ENCODE data around the gene METTL25B. TPM values are rescaled to one million over a fixed set of nuclear protein-coding genes. Genes with fewer than 3 reads are reported as not detected.

Gene METTL25B
- total RNA-seq, 1 donor from 2014 or later, result 14.4 TPM

DNA sequence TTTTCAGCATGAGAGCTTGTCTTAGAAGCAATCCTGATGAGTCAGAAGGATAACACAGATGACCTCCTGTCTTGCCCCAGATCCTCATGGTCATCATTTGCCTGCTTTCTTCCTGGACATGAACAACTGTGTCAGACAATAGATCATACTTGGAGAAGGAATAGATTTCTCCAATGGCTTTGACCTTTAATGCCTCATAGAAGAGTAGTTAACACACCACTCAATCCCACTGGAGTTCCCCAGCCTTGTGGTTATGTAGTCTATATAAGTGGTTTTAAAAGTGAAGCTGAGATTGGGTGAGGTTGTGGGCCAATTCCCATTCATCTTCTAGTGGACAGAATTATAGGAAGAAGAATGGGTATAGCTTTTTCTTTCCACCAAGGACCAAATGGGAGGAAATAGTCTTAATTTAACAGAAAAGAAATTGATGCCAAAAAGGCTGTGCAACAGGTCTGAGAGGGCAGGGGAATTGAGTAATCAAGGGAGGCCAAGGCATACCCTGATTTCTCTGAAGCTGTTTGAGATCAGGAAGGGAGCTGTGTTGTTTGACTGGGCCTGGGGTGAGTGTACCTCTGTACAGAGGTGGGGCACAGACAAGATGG lies 53.4 kb downstream of the METTL25B start:
- DNase-seq (no peak), ATAC-seq (ENCODE audit: poor library complexity) (no peak)
- intact Hi-C loops (cut with DNase I), result no loop called here

DNA sequence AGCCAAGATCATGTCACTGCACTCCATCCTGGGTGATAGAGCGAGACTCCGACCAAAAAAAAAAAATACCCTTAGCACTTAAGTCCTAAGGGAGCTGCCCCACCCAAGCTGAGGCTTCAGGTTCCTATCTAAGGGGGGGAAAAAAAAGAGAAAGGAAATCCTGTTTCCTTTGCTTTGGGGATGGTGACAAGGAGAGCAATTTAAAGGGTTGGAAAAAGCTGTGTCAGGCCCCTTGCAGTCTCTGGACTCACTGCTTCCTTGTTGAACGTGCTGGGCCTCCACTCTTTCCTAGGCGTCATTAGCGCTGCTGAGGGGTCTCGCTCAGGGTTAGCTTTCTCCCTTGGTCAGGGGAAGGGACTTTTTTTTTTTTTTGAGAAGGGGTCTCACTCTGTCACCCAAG lies 57.2 kb downstream of the METTL25B start:
- ATAC-seq (ENCODE audit: poor library complexity) (no peak), DNase-seq (no peak)
- intact Hi-C loops (cut with DNase I), result no loop called here

Other genes with a start within 250 kb of the METTL25B start
- gene MEF2D, start 227.7 kb upstream of the METTL25B start, total RNA-seq, result 96.6 TPM
- 0.56 TPM for gene IQGAP3, start 155.9 kb upstream of the METTL25B start, total RNA-seq
- not detected for gene TTC24, start 148.7 kb upstream of the METTL25B start, total RNA-seq
- gene NAXE, start 136.7 kb upstream of the METTL25B start, total RNA-seq, result 115 TPM
- gene GPATCH4, start 127.0 kb upstream of the METTL25B start, total RNA-seq, result 15.9 TPM
- gene HAPLN2, start 109.1 kb upstream of the METTL25B start, total RNA-seq, result 1.6 TPM
- 0.46 TPM for gene BCAN, start 86.4 kb upstream of the METTL25B start, total RNA-seq
- 103 TPM for gene NES, start 51.1 kb upstream of the METTL25B start, total RNA-seq
- gene CRABP2, start 22.9 kb upstream of the METTL25B start, total RNA-seq, result 0.59 TPM
- 12.3 TPM for gene ISG20L2, start 297 bp downstream of the METTL25B start, total RNA-seq
- 99.8 TPM for gene MRPL24, start 12.6 kb downstream of the METTL25B start, total RNA-seq
- gene HDGF, start 23.2 kb downstream of the METTL25B start, total RNA-seq, result 185 TPM
- 39.4 TPM for gene PRCC, start 39.1 kb downstream of the METTL25B start, total RNA-seq
- 1.1 TPM for gene SH2D2A, start 88.4 kb downstream of the METTL25B start, total RNA-seq
- gene INSRR, start 130.6 kb downstream of the METTL25B start, total RNA-seq, result 0.40 TPM
- gene NTRK1, start 132.4 kb downstream of the METTL25B start, total RNA-seq, result 2.5 TPM
- 6.7 TPM for gene PEAR1, start 165.2 kb downstream of the METTL25B start, total RNA-seq
- gene LRRC71, start 192.2 kb downstream of the METTL25B start, total RNA-seq, result not detected

All from Right ventricle myocardium superior (tissue), 1 donor.